Measurements from ENCODE around the gene MTCP1.

DNA sequence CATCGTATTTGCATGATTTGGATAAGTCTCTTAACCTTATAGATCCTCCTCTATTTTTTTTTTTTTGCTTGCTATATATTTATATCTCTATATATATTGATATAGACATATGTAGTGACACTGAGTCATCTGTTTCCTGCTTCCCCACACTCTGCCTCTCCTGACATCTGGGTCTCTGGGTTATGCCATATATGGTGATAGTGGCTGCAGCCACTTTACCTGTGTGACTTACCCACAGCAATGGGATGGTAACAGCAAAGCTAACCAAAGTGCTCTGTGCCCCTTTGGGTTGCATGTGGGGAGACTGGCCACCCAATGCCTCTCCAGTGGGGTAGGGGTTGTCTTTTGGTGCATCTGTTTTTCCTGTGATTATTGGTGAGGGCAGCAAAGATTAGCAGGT lies 14.5 kb downstream of the MTCP1 start:
- TF ChIP-seq, protein P1, sequence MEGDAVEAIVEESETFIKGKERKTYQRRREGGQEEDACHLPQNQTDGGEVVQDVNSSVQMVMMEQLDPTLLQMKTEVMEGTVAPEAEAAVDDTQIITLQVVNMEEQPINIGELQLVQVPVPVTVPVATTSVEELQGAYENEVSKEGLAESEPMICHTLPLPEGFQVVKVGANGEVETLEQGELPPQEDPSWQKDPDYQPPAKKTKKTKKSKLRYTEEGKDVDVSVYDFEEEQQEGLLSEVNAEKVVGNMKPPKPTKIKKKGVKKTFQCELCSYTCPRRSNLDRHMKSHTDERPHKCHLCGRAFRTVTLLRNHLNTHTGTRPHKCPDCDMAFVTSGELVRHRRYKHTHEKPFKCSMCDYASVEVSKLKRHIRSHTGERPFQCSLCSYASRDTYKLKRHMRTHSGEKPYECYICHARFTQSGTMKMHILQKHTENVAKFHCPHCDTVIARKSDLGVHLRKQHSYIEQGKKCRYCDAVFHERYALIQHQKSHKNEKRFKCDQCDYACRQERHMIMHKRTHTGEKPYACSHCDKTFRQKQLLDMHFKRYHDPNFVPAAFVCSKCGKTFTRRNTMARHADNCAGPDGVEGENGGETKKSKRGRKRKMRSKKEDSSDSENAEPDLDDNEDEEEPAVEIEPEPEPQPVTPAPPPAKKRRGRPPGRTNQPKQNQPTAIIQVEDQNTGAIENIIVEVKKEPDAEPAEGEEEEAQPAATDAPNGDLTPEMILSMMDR (IDR thresholded peaks at IDR 0.05; ENCODE audit: poor library complexity, severe bottlenecking) = no peak
- no peak for TF ChIP-seq POLR2AphosphoS5 (IDR thresholded peaks at IDR 0.05)
- TF ChIP-seq EZH2 (IDR thresholded peaks at IDR 0.05; ENCODE audit: borderline replicate concordance, insufficient read depth, low read length, poor library complexity, severe bottlenecking) = no peak
- no peak for TF ChIP-seq EP300 (conservative IDR thresholded peaks at IDR 0.05; ENCODE audit: poor library complexity, severe bottlenecking)
- TF ChIP-seq SMC3 (conservative IDR thresholded peaks at IDR 0.05; ENCODE audit: poor library complexity) = no peak
- no peak for TF ChIP-seq RAD21 (conservative IDR thresholded peaks at IDR 0.05)
- TF ChIP-seq MXI1 (conservative IDR thresholded peaks at IDR 0.05; ENCODE audit: poor library complexity, severe bottlenecking) = no peak
- TF ChIP-seq TAF1 (IDR thresholded peaks at IDR 0.05; ENCODE audit: low read depth) = no peak
- TF ChIP-seq, protein P2, sequence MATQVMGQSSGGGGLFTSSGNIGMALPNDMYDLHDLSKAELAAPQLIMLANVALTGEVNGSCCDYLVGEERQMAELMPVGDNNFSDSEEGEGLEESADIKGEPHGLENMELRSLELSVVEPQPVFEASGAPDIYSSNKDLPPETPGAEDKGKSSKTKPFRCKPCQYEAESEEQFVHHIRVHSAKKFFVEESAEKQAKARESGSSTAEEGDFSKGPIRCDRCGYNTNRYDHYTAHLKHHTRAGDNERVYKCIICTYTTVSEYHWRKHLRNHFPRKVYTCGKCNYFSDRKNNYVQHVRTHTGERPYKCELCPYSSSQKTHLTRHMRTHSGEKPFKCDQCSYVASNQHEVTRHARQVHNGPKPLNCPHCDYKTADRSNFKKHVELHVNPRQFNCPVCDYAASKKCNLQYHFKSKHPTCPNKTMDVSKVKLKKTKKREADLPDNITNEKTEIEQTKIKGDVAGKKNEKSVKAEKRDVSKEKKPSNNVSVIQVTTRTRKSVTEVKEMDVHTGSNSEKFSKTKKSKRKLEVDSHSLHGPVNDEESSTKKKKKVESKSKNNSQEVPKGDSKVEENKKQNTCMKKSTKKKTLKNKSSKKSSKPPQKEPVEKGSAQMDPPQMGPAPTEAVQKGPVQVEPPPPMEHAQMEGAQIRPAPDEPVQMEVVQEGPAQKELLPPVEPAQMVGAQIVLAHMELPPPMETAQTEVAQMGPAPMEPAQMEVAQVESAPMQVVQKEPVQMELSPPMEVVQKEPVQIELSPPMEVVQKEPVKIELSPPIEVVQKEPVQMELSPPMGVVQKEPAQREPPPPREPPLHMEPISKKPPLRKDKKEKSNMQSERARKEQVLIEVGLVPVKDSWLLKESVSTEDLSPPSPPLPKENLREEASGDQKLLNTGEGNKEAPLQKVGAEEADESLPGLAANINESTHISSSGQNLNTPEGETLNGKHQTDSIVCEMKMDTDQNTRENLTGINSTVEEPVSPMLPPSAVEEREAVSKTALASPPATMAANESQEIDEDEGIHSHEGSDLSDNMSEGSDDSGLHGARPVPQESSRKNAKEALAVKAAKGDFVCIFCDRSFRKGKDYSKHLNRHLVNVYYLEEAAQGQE (IDR thresholded peaks at IDR 0.05; ENCODE audit: borderline replicate concordance) = no peak

All from neural cell (in vitro differentiated cells).